DLD1 (cell line): ENCODE data around the gene FAM76A.

Experiments
- in situ Hi-C: cut with HindIII; loops from 2 replicates; pipeline ENCODE4 v1.10.0; 2017; ENCODE audit warnings: low sequenced_read_pairs

Gene FAM76A

GRCh38 chr1:27719286-27720251, 6.2 kb upstream of the FAM76A start:
- in situ Hi-C loops, result no loop called here

DNA sequence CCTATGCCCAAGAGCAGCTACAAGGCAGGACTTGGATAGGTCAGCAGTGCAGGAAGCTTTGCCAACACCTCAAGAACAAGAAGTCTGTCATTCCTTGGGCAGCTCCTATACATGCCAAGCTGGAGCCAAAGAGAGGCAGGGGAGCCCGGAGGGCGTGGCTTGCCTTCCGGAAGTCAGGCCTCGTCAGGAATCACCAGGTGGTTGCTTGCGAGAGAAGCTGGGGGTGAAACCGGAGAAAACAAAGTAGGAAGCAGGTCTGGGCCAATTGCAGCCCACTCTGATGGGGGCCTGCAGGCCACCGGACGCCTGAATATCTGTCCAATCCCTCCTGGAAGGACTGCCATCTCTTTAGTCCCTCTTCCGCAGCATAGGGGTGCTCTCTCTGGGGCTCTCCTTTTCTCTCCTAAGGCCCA, 794 bp upstream of the FAM76A start:
- in situ Hi-C loops, result no loop called here

DNA sequence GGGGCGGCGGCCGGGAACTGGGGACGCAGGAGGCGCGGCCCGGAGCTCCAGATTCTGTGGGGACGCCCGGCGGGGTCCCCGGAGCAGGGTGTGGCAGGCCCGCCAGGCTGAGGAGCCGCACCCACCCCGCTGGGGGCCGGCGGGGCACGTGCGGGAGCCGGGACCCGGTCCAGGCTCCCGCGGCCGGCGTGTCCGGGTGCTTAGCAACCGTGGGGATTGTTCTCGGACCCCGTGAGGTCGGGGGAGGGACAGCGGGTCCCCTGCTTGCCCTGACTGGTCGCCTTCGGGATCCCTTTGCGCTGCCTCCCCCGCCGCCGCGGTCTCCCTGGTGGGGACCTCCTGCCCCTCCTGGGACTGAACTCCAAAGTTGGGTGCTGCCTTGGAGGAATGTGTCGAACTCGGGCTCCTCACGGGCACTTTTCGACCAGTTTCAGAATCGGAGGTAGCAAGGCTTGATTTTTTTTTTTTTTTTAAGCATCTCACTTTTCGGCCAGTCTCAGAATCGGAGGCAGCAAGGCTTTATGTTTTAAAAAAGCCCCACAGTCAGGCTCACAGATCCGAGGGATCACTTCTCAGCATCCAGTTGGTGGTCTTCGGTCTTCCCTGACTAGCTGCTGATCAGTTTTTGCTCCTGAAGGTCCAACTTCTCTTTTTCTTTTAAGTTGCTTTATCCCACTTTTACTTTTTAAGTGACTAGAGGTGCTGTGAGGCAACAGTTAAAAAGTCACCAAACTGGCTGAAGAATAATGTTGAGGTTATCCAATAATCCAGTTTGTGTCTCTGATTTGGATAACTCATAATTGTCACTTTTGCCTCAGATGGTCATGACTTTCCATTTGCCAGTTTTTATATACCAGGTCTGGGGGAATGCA, 648 bp downstream of the FAM76A start:
- in situ Hi-C loops, result no loop called here

GRCh38 chr1:27727126-27727525, 1.4 kb downstream of the FAM76A start:
- in situ Hi-C loops, result no loop called here

GRCh38 chr1:27736252-27736651, 10.5 kb downstream of the FAM76A start:
- in situ Hi-C loops, result no loop called here

DNA sequence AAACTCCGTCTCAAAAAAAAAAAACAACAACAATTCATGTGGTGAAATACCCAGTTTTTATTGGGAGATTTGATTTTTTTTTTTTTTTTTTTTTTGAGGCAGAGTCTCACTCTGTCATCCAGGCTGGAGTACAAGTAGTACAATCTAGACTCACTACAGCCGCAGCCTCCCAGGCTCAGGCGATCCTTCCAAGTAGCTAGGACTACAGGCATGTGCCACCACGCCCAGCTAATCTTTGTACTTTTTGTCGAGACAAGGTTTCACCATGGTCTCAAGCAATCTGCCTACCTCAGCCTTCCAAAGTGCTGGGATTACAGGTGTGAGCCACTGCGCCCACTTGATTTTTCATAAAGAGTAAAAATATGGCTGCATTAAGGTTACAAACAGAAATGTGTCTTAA, 15.4 kb downstream of the FAM76A start:
- in situ Hi-C loops, result no loop called here

- in situ Hi-C loops, result no loop called here
Measured at GRCh38 chr1:27744556-27744955, 18.8 kb downstream of the FAM76A start.

DNA sequence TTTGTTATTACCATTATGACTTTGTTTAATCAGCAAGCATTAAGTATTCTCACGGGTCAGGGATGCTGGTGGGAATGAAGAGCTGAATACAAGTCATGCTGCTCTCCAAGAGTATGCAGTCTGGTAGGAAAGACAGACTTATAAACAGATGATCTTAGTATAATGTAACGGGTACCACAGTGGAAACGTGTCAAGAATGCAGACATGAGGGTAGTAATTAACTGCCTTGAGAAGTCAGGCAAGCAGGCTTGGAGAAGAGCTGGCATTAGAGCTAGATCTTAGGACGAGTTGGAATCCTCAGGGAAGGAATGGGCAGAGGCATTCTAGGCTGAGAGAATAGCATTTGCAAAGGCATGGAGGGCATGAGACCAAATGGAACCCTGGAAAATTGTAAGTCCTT, 19.7 kb downstream of the FAM76A start:
- in situ Hi-C loops, result no loop called here

- in situ Hi-C loops, result no loop called here
Measured at GRCh38 chr1:27752360-27752759, 26.6 kb downstream of the FAM76A start.

GRCh38 chr1:27755286-27755685, 29.5 kb downstream of the FAM76A start:
- in situ Hi-C loops, result no loop called here

DNA sequence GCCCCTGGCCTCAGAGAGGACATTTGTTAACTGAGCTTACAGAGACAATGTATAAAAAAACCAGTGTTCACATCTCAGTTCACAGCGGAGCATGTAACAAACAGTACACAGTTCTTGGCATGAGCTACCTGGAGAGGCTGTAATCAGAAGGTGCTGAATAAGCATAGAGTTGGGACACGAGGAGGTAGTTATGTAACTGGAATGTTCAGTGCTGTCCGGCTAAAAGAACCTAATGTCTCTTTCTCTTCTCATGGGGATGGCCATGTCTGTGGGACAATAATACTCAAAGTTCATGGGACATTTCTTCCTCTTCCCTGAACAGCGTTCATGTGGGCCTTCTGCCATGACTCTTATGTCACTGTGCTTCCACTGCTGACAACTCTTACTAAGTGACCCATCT, 30.1 kb downstream of the FAM76A start:
- in situ Hi-C loops, result no loop called here

DNA sequence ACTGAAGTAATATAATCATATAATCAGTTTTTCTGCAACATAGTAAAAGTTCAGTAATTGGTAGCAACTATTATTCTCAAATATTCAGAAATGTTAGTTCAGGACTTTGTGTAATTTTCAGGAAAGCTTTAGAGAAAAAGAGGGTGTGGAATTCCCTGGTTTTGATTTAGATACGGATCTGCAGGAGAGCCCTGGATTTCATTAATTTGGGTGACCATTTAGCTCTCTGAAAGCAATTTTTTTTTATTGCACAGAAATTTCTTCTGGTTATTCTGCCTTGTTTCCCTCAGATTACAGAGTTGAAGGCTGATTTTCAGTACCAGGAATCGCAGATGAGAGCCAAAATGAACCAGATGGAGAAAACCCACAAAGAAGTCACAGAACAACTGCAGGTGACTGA, 33.5 kb downstream of the FAM76A start:
- in situ Hi-C loops, result no loop called here

DNA sequence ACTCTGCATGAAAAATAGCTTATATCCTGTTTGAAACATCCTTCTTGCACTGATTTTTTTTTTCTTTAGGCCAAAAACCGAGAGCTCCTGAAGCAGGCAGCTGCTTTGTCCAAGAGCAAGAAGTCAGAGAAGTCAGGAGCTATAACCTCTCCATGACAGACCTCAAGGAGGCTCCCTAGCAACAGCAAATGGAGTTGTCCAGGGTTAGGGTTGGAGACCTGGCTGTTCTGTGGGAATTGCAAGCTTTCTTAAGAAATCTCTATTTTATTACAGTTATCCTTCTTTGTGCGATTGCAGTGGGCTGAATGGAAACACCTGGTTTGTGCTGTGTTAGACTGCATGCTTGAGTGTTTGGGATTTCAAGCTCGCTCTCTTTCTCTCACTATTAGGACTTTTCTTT, 34.7 kb downstream of the FAM76A start:
- in situ Hi-C loops, result loop anchor here (10.0 kb wide), 1 partner anchor 74 kb away; the partner anchor contains the start of gene PPP1R8

- in situ Hi-C loops, result loop anchor here (10.0 kb wide), 1 partner anchor 73 kb away; the partner anchor contains the start of gene PPP1R8
Measured at GRCh38 chr1:27762033-27762432, 36.3 kb downstream of the FAM76A start.

DNA sequence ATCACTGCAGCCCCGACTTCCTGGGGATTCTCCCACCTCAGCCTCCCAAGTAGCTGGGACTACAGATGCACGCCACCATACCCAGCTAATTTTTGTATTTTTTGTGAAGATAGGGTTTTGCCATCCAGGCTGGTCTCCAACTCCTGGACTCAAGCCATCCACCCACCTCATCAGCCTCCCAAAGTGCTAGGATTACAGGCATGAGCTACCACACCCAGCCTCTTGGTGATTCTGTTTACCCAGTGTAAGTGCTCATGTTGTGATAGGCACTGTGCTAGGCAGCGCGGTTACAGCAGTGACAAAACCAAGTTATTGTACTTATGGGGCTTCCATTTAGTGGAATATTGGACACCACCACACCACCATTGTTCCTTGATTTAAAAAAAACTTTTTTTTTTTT, 37.6 kb downstream of the FAM76A start:
- in situ Hi-C loops, result loop anchor here (10.0 kb wide), 1 partner anchor 71 kb away; the partner anchor contains the start of gene PPP1R8

GRCh38 chr1:27770293-27770830, 44.6 kb downstream of the FAM76A start:
- in situ Hi-C loops, result no loop called here

DNA sequence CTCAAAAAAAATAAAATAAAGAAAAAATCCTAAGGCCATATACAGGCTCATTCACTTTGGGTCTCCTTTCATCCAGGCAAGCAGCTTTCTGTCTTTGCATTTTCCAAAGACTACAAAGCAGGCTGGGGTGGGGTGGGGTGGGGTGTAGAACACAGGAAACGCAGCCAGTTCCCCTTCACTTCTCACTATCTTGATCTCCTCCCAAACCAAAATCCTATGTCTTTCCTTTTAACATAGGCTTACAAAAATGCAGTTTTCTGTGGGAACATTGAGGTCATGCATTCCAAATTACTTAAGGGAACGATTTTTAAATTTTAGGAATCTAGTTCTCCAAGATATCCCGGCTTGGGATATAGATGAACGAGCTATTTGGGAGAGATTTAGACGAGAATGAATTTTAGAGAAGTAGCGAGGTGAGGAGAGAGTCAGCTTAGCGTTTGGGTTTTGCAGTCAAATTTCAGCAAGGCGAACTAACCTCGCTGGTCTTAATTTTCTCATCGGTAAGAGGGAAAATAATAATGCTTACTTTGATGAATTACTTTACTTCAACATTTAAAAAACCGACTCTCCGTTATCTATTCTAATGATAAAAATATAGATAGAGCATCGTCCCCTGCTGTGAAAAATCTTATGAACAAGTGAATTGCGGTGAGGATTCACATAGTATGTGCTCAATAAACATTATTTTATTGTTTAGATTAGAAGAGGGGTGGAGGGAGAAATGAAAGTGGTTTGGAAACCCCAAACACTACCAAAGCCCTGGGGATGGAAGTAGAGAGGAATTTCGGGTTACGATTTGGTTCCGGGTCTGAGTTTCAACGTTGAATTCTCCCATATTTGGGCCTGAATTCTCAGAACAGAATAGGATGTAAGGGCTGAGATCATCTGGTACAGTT, 46.5 kb downstream of the FAM76A start:
- in situ Hi-C loops, result no loop called here

- in situ Hi-C loops, result no loop called here
Measured at GRCh38 chr1:27772932-27773825, 47.4 kb downstream of the FAM76A start, which contains the start of gene STX12. STX12 (plus strand) TSS chr1:27773219; CDS start chr1:27773308, 89 bp downstream.

- in situ Hi-C loops, result no loop called here
Measured at GRCh38 chr1:27773826-27774445, 48.2 kb downstream of the FAM76A start.
